Pancreas (tissue), 10 donors: ENCODE data around the gene TUBGCP5. TPM values are rescaled to one million over a fixed set of nuclear protein-coding genes. Genes with fewer than 3 reads are reported as not detected.

Experiments used
- ATAC-seq, 4 donors: fragments of 200-7000 bp; cut with Tn5 transposase; one replicate each; pipeline versions ENCODE4 v1.8.0 to v1.9.1; 2020; ENCODE audit warnings: mild to moderate bottlenecking in 4 of 4, moderate library complexity in 4 of 4
- DNase-seq, 6 donors: peaks; one replicate each; pipeline ENCODE4 v3.0.0-alpha.2; 2020
- FAIRE-seq: peaks from 2 replicates; lab custom pipeline; 2012; peaks lifted over from hg19 to GRCh38; lab: Jason Lieb, UNC
- H3K27ac ChIP-seq, 4 donors: fragments of 200-600 bp; sonication (generic); 1 replicate in 3 of 4; 2 replicates in 1 of 4; pipeline versions ENCODE4 v1.5.0 to v1.8.0; 2020
- H3K27me3 ChIP-seq, 4 donors: fragments of 200-600 bp; one replicate each; pipeline ENCODE4 v1.8.0; 2021
- H3K36me3 ChIP-seq, 3 donors: fragments of 200-600 bp; sonication (generic) in 1 of 3; one replicate each; pipeline versions ENCODE4 v1.5.0 to v1.8.0; 2020 to 2021
- H3K4me1 ChIP-seq, 3 donors: fragments of 200-600 bp; one replicate each; pipeline ENCODE4 v1.8.0; 2021
- H3K4me3 ChIP-seq, 4 donors: fragments of 200-600 bp; sonication (generic) in 2 of 4; one replicate each; pipeline versions ENCODE4 v1.5.0 to v1.8.0; 2020 to 2021
- H3K9me3 ChIP-seq, 4 donors: fragments of 200-600 bp; one replicate each; pipeline ENCODE4 v1.8.0; 2021
- WGBS, 2 donors: extraction: QIAGEN DNeasy Blood & Tissue Kit; methylation state at CpG; one replicate each; pipeline ENCODE4 v1.1.7; 2013; 5-methylcytosine and 5-hydroxymethylcytosine counted together
- intact Hi-C, 3 donors: fragments of 100-400 bp; cut with DNase I; formaldehyde crosslinking; loops; one replicate each; pipeline versions ENCODE4 v1.11.1 to v1.14.2; 2022
- polyA plus RNA-seq, 2 donors: library from polyadenylated mRNA; stranded (reverse); fragments of 200-250 nt; gene quantifications; one replicate each; pipeline ENCODE4 v1.2.3, GENCODE V29; 2013
- total RNA-seq, 6 donors: library from RNA; stranded (reverse); fragmentation: NEBNext Ultra II Directional in 4 of 6; extraction: Animal tissue kit (Norgen Biotek cat#: 25700) in 4 of 6; gene quantifications; one replicate each; pipeline versions ENCODE4 v1.2.1 to v1.2.4, GENCODE V29; 2021 to 2023
- TF ChIP-seq, protein P1 (sequence below), 4 donors: fragments of 200-600 bp; sonication (generic) in 3 of 4; IDR thresholded peaks; one replicate each; pipeline versions ENCODE4 v1.5.0 to v1.8.0; 2021; ENCODE audit warnings: antibody characterized with exemption in 4 of 4
- donor health status: healthy with polysubstance abuse.
- donor health status: DM: no; HTN: no; CAD: no; lungs with moderate emphysema.
- donor health status: DM: no; HTN: no; CAD: no.
- donor health status: control.
- donor health status: control.
- donor health status: Bipolar disorder and iron deficiency.
- donor health status: DM: yes; HTN: yes; CAD: no.
- donor health status: DM: no; HTN: no; CAD: no.
- donor health status: DM: no; HTN: no; CAD: no.
- donor health status: DM: yes; HTN: yes; CAD: no.

Gene TUBGCP5
- total and polyA plus RNA-seq, 8 donors = 6.0 to 10.4 (median 7.6) TPM

DNA sequence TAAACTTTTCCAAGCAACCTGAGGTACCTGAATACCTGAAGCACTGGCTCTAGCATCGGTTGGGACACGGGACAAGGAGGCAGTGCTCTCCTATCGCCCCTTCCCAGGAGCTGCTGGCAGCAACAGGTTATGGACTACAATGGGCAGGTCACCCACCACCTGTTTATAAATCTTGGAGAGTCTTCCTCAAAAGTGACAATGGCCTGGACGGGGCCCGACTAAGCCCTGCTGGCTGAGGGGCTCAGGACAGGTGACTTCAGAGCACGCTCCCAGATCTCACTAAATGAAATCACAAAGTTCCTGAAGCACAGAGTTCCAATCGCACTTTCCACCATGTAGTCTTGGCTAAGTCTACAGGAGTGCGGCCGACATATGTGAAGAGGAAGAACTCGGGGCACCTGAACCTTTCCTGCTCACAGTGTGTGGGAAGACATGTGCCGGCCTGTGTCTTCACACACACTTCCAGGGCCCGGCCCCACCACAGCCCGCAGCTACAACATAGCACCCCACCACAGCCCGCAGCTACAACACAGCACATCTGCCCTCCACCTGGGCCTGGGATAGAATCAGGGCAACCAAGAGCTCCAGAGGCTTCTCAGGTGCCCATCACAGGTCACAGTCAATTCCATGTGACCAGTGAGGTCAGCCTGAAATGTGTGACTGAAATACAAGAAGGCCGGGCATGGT, 72.1 kb downstream of the TUBGCP5 start:
- Histone ChIP-seq H3K27ac (no peak overlapping the region), H3K4me3 (no peak overlapping the region), H3K27me3 (no peaks in the 10 kb centered on the region), H3K9me3 (no peaks in the 10 kb centered on the region), H3K36me3 (no peaks in the 10 kb centered on the region), H3K4me1 (peaks cover under 1 to 15% (median under 1%) of the 10 kb centered on the region in 3 donors)
- intact Hi-C loops = no loop called here
- TF ChIP-seq, protein P1, sequence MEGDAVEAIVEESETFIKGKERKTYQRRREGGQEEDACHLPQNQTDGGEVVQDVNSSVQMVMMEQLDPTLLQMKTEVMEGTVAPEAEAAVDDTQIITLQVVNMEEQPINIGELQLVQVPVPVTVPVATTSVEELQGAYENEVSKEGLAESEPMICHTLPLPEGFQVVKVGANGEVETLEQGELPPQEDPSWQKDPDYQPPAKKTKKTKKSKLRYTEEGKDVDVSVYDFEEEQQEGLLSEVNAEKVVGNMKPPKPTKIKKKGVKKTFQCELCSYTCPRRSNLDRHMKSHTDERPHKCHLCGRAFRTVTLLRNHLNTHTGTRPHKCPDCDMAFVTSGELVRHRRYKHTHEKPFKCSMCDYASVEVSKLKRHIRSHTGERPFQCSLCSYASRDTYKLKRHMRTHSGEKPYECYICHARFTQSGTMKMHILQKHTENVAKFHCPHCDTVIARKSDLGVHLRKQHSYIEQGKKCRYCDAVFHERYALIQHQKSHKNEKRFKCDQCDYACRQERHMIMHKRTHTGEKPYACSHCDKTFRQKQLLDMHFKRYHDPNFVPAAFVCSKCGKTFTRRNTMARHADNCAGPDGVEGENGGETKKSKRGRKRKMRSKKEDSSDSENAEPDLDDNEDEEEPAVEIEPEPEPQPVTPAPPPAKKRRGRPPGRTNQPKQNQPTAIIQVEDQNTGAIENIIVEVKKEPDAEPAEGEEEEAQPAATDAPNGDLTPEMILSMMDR (IDR thresholded peaks at IDR 0.05) = no peak
- no peak for DNase-seq
- no peak for FAIRE-seq
- no peak for ATAC-seq
- WGBS, 2 donors = 90 to 93% methylated on average over 15 of the region's 15 CpGs

DNA sequence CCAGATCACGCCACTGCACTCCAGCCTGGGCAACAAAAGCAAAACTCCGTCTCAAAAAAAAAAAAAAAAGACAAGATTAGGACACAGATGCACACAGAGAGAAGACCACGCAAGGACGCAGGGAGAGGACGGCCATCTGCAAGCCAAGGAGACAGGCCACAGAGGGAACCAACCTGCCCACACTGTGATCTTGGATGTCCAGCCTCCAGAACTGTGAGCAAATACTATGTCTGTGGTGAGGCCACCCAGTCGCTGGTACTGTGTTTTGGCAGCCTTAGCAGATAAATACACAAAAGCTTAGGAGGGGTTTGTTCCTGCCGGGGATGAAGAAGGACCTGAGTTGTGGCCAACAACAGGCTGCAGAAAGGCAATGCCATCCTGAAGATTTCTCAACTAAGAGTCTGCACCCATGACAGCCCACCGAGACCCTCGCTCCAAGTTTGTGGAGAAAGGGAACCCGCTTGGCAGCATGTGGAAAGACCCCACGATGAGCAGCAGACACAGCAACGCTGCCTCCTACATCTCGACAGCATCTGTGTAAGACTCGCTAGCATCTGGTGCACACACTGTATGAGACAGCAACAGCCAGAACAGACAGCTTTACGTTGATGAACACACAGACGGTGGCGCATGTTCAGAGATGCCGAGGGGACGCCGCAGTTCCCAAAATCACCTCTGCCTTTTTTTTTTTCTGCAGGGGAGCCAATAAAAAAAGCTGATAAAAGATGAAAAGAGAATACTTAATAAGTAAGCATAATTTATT, 72.9 kb downstream of the TUBGCP5 start:
- no peak for FAIRE-seq
- DNase-seq = no peak
- intact Hi-C loops = no loop called here
- Histone ChIP-seq H3K36me3 (no peaks in the 10 kb centered on the region), H3K27ac (no peak overlapping the region), H3K27me3 (no peaks in the 10 kb centered on the region), H3K4me1 (peaks cover 7 to 22% (median 7%) of the 10 kb centered on the region in 3 donors), H3K9me3 (no peaks in the 10 kb centered on the region), H3K4me3 (no peak overlapping the region)
- WGBS, 2 donors = 82 to 84% methylated on average over 20 of the region's 20 CpGs
- TF ChIP-seq, protein P1 (IDR thresholded peaks at IDR 0.05) = no peak
- no peak for ATAC-seq

DNA sequence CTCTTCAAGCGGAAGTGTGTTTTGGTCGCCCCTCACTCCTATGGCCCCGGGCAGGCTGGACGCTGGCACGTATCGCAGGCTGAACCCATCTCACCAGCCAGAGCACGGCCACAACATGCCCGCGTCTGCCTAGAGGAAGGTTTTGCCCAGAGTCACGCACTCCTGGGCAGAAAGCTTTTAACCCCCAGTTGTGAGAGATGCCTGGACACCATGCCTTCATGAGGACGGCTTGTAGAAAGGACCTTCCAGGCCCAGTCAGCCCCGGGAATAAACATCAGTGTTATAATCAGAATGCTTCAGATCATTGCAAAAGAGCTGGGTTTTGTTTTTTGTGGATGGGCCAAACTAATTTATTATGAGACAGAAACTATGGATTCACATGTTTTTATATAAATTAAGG, 75.7 kb downstream of the TUBGCP5 start:
- Histone ChIP-seq H3K36me3 (no peaks in the 10 kb centered on the region), H3K9me3 (no peaks in the 10 kb centered on the region), H3K27me3 (no peaks in the 10 kb centered on the region), H3K4me3 (no peak overlapping the region), H3K4me1 (peaks cover 13 to 38% (median 13%) of the 10 kb centered on the region in 3 donors), H3K27ac (no peak overlapping the region)
- ATAC-seq = no peak
- TF ChIP-seq, protein P1 (IDR thresholded peaks at IDR 0.05) = no peak
- intact Hi-C loops = no loop called here
- no peak for FAIRE-seq
- peak in 1 of 6 donors; percentile 15 for DNase-seq
- WGBS, 2 donors = 73 to 82% methylated on average over 12 of the region's 12 CpGs

DNA sequence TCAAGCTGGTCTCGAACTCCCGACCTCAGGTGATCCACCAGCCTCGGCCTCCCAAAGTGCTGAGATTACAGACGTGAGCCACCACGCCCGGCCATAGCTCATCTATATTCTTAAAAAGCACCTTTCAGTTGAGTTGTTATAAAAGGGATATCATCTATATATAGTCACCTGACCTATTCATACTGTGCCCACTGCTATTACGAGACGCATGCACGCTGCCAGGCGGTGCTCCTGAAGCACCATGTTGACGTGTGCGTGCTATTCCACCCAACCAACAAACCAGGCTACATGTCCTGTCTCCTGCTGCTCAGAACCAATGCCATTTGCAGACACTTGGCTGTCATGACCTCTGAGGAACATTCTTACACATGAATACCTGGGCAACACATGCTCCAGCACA, 76.8 kb downstream of the TUBGCP5 start:
- FAIRE-seq = no peak
- ATAC-seq = no peak
- peak in 1 of 6 donors; percentile 11 for DNase-seq
- intact Hi-C loops = no loop called here
- 95 to 96% methylated on average over 12 of the region's 12 CpGs for WGBS, 2 donors
- H3K27ac ChIP-seq = peak overlapping the region in 1 of 4 donors; percentile 66
- peaks cover 13 to 38% (median 13%) of the 10 kb centered on the region in 3 donors for H3K4me1 ChIP-seq
- no peaks in the 10 kb centered on the region for H3K9me3 ChIP-seq
- no peaks in the 10 kb centered on the region for H3K27me3 ChIP-seq
- no peaks in the 10 kb centered on the region for H3K36me3 ChIP-seq
- TF ChIP-seq, protein P1 (IDR thresholded peaks at IDR 0.05) = no peak
- H3K4me3 ChIP-seq = no peak overlapping the region
